PC-9 (cell line): ENCODE data around the gene PRDM16.

Source experiments
- CTCF ChIP-seq: fragments of 200-600 bp; sonication (generic); conservative IDR thresholded peaks from 2 replicates; pipeline ENCODE4 v1.6.1; 2017; ENCODE audit warnings: mixed run types, antibody characterized with exemption, mild to moderate bottlenecking, moderate library complexity
- EZH2 ChIP-seq: fragments of 200-600 bp; sonication (generic); IDR thresholded peaks from 2 replicates; pipeline ENCODE4 v1.8.0; 2017; ENCODE audit warnings: antibody characterized with exemption, low read depth

- TF ChIP-seq CTCF (no peak), EZH2 (no peak)
Measured at GRCh38 chr1:3211582-3212375, 142.8 kb downstream of the PRDM16 start.
